ENCODE data around the gene SPATS1. TPM values are rescaled to one million over a fixed set of nuclear protein-coding genes. Genes with fewer than 3 reads are reported as not detected.

SPATS1 gene
- polyA plus RNA-seq, 3 donors: not detected

GRCh38 chr6:44381739-44382138 is 39.3 kb downstream of the SPATS1 start:
- Histone ChIP-seq H3K4me1 (ENCODE audit: control insufficient read depth in 1 of 2, insufficient read depth in 2 of 2, low read length in 2 of 2) (peaks cover 24 to 28% of the 10 kb centered on the region in 2 donors), H3K27ac (ENCODE audit: low read depth in 1 of 2, low read length in 2 of 2) (peak overlapping the region; percentile 60 to 92), H3K79me2 (ENCODE audit: insufficient read depth, low read length) (no peaks in the 10 kb centered on the region), H3K4me2 (replicated peaks; ENCODE audit: extremely low read depth, low read length, poor library complexity, severe bottlenecking) (peak overlapping the region; percentile 51), H4K20me1 (ENCODE audit: insufficient read depth, low read length) (no peaks in the 10 kb centered on the region), H3K27me3 (ENCODE audit: control insufficient read depth in 2 of 2, insufficient read depth in 2 of 2, low read length in 2 of 2) (no peaks in the 10 kb centered on the region), H3K4me3 (replicated peaks in 1 of 3; ENCODE audit: low read depth in 2 of 3, low read length in 3 of 3) (peak overlapping the region in 1 of 3 experiments; percentile 35), H2AFZ (ENCODE audit: insufficient read depth, low read depth, low read length, poor library complexity, severe bottlenecking) (no peak overlapping the region), H3K9me3 (replicated peaks in 1 of 2; ENCODE audit: control insufficient read depth in 1 of 2, insufficient read depth in 1 of 2, low read length in 2 of 2) (no peaks in the 10 kb centered on the region), H3K9ac (ENCODE audit: insufficient read depth, low read length, poor library complexity, severe bottlenecking) (peak overlapping the region; percentile 0), H3K36me3 (replicated peaks in 1 of 2; ENCODE audit: control insufficient read depth in 1 of 2, insufficient read depth in 2 of 2, low read length in 2 of 2) (no peaks in the 10 kb centered on the region)
- DNase-seq: peak; percentile 94 to 98 (median 94)
- H3K4me3 Mint-ChIP-seq: peak overlapping the region in 1 of 2 donors; percentile 48
- peaks cover 0 to 2% (median 2%) of the 10 kb centered on the region in 3 donors for H3K27me3 Mint-ChIP-seq (ENCODE audit: low read depth in 3 of 3)
- peaks cover 0 to 2% of the 10 kb centered on the region in 2 donors for H3K36me3 Mint-ChIP-seq
- H3K27ac Mint-ChIP-seq: peak overlapping the region; percentile 89 to 96 (median 94)
- no peak for TF ChIP-seq CTCF (IDR thresholded peaks at IDR 0.05)
- WGBS (ENCODE audit: insufficient coverage): no CpG with 5 or more reads among the region's 2 CpGs
- H3K9me3 Mint-ChIP-seq: no peaks in the 10 kb centered on the region
- intact Hi-C loops (cut with micrococcal nuclease): no loop called here
- H3K4me1 Mint-ChIP-seq: peaks cover 21% of the 10 kb centered on the region

- no CpG with 5 or more reads among the region's 6 CpGs for WGBS (ENCODE audit: insufficient coverage)
- H4K20me1 ChIP-seq (ENCODE audit: insufficient read depth, low read length): peaks cover 31% of the 10 kb centered on the region
- no peaks in the 10 kb centered on the region for H3K27me3 ChIP-seq (ENCODE audit: control insufficient read depth in 2 of 2, insufficient read depth in 2 of 2, low read length in 2 of 2)
- peak overlapping the region; percentile 94 for H3K4me3 Mint-ChIP-seq
- H3K79me2 ChIP-seq (ENCODE audit: insufficient read depth, low read length): peaks cover 35% of the 10 kb centered on the region
- peak overlapping the region; percentile 90 to 94 (median 91) for H3K4me3 ChIP-seq (replicated peaks in 1 of 3; ENCODE audit: low read depth in 2 of 3, low read length in 3 of 3)
- H3K4me1 ChIP-seq (ENCODE audit: control insufficient read depth in 1 of 2, insufficient read depth in 2 of 2, low read length in 2 of 2): peaks cover 39 to 43% of the 10 kb centered on the region in 2 donors
- no peaks in the 10 kb centered on the region for H3K9me3 ChIP-seq (replicated peaks in 1 of 2; ENCODE audit: control insufficient read depth in 1 of 2, insufficient read depth in 1 of 2, low read length in 2 of 2)
- intact Hi-C loops (cut with micrococcal nuclease): loop anchor here in 1 of 2 donors (5.0 kb wide), 1 partner anchor 119 kb away; the partner anchor contains the start of gene NFKBIE
- peak overlapping the region; percentile 97 to 98 for H3K27ac ChIP-seq (ENCODE audit: low read depth in 1 of 2, low read length in 2 of 2)
- peak overlapping the region; percentile 98 for H3K4me2 ChIP-seq (replicated peaks; ENCODE audit: extremely low read depth, low read length, poor library complexity, severe bottlenecking)
- TF ChIP-seq CTCF (IDR thresholded peaks at IDR 0.05): no peak
- peaks cover 4 to 14% of the 10 kb centered on the region in 2 donors for H3K36me3 ChIP-seq (replicated peaks in 1 of 2; ENCODE audit: control insufficient read depth in 1 of 2, insufficient read depth in 2 of 2, low read length in 2 of 2)
- peaks cover 45% of the 10 kb centered on the region for H3K4me1 Mint-ChIP-seq
- H3K36me3 Mint-ChIP-seq: peaks cover 20 to 21% of the 10 kb centered on the region in 2 donors
- H3K27me3 Mint-ChIP-seq (ENCODE audit: low read depth in 3 of 3): no peaks in the 10 kb centered on the region
- H3K9me3 Mint-ChIP-seq: peaks cover 0 to 2% (median 0%) of the 10 kb centered on the region in 7 donors
- H3K27ac Mint-ChIP-seq: peak overlapping the region; percentile 96 to 99 (median 99)
- no peak for DNase-seq
- peak overlapping the region; percentile 97 for H3K9ac ChIP-seq (ENCODE audit: insufficient read depth, low read length, poor library complexity, severe bottlenecking)
- H2AFZ ChIP-seq (ENCODE audit: insufficient read depth, low read depth, low read length, poor library complexity, severe bottlenecking): peak overlapping the region; percentile 87
Observed at GRCh38 chr6:44386364-44386928, 44.0 kb downstream of the SPATS1 start.

All from CD14-positive monocyte (primary cell).